H7 (cell line): ENCODE data around the gene RAPGEF4. TPM values are rescaled to one million over a fixed set of nuclear protein-coding genes. Genes with fewer than 3 reads are reported as not detected.

Experiments
- DNase-seq: peaks from one replicate; pipeline ENCODE4 v3.0.0; 2012
- H3K27me3 ChIP-seq: 2 replicates; pipeline ENCODE4 v1.6.0; 2011; ENCODE audit warnings: mild to moderate bottlenecking, low read length; ENCODE audit not compliant: control insufficient read depth, insufficient read depth
- H3K36me3 ChIP-seq: replicated peaks from 2 replicates; pipeline ENCODE4 v1.5.1; 2011; ENCODE audit warnings: low read length; ENCODE audit not compliant: control insufficient read depth, insufficient read depth
- H3K4me3 ChIP-seq: 2 replicates; pipeline ENCODE4 v1.5.1; 2011; ENCODE audit warnings: low read depth, mild to moderate bottlenecking, control low read depth, low read length, moderate library complexity; ENCODE audit not compliant: insufficient read depth
- total RNA-seq: library from RNA; depleted of rRNA; stranded (reverse); fragments of >200 nt; shearing (Covaris generic); gene quantifications from 2 replicates; pipeline ENCODE4 v1.2.3, GENCODE V29; 2014

The RAPGEF4 gene
- total RNA-seq, 1 experiment from 2014 or later: 0.69 TPM

- no peak for DNase-seq
- Histone ChIP-seq H3K4me3 (no peak overlapping the region), H3K36me3 (no peaks in the 10 kb centered on the region), H3K27me3 (no peaks in the 10 kb centered on the region)
These were observed 266.3 kb downstream of the RAPGEF4 start for GRCh38 chr2:173001664-173002604.

- H3K36me3 ChIP-seq: no peaks in the 10 kb centered on the region
- H3K27me3 ChIP-seq: no peaks in the 10 kb centered on the region
- no peak for DNase-seq
- no peak overlapping the region for H3K4me3 ChIP-seq
These were observed 267.3 kb downstream of the RAPGEF4 start for GRCh38 chr2:173002751-173003541.

GRCh38 chr2:173008786-173009185, 273.1 kb downstream of the RAPGEF4 start:
- Histone ChIP-seq H3K4me3 (no peak overlapping the region), H3K27me3 (no peaks in the 10 kb centered on the region), H3K36me3 (no peaks in the 10 kb centered on the region)
- no peak for DNase-seq

- DNase-seq: no peak
- H3K36me3 ChIP-seq: no peaks in the 10 kb centered on the region
- H3K27me3 ChIP-seq: no peaks in the 10 kb centered on the region
- no peak overlapping the region for H3K4me3 ChIP-seq
These were observed 274.6 kb downstream of the RAPGEF4 start for GRCh38 chr2:173010233-173010632.

GRCh38 chr2:173016451-173016850, 280.8 kb downstream of the RAPGEF4 start:
- Histone ChIP-seq H3K27me3 (no peaks in the 10 kb centered on the region), H3K36me3 (no peaks in the 10 kb centered on the region), H3K4me3 (no peak overlapping the region)
- DNase-seq: no peak

- no peak for DNase-seq
- Histone ChIP-seq H3K27me3 (no peaks in the 10 kb centered on the region), H3K4me3 (no peak overlapping the region), H3K36me3 (no peaks in the 10 kb centered on the region)
These were observed 282.2 kb downstream of the RAPGEF4 start for GRCh38 chr2:173017646-173018420.

GRCh38 chr2:173019755-173020154, 284.1 kb downstream of the RAPGEF4 start:
- H3K27me3 ChIP-seq: no peaks in the 10 kb centered on the region
- no peak for DNase-seq
- H3K4me3 ChIP-seq: no peak overlapping the region
- no peaks in the 10 kb centered on the region for H3K36me3 ChIP-seq

- Histone ChIP-seq H3K4me3 (no peak overlapping the region), H3K27me3 (no peaks in the 10 kb centered on the region), H3K36me3 (no peaks in the 10 kb centered on the region)
- DNase-seq: peak; percentile 42
These were observed 286.3 kb downstream of the RAPGEF4 start for GRCh38 chr2:173021939-173022371.

- Histone ChIP-seq H3K27me3 (no peaks in the 10 kb centered on the region), H3K36me3 (no peaks in the 10 kb centered on the region), H3K4me3 (no peak overlapping the region)
- no peak for DNase-seq
These were observed 288.1 kb downstream of the RAPGEF4 start for GRCh38 chr2:173023718-173024117.

GRCh38 chr2:173026479-173026878, 290.8 kb downstream of the RAPGEF4 start:
- H3K27me3 ChIP-seq: no peaks in the 10 kb centered on the region
- H3K4me3 ChIP-seq: no peak overlapping the region
- DNase-seq: no peak
- H3K36me3 ChIP-seq: no peaks in the 10 kb centered on the region

GRCh38 chr2:173027181-173028128, 291.8 kb downstream of the RAPGEF4 start:
- Histone ChIP-seq H3K4me3 (no peak overlapping the region), H3K27me3 (no peaks in the 10 kb centered on the region), H3K36me3 (no peaks in the 10 kb centered on the region)
- peak; percentile 73 for DNase-seq

- H3K27me3 ChIP-seq: no peaks in the 10 kb centered on the region
- no peak overlapping the region for H3K4me3 ChIP-seq
- no peak for DNase-seq
- H3K36me3 ChIP-seq: no peaks in the 10 kb centered on the region
These were observed 292.5 kb downstream of the RAPGEF4 start for GRCh38 chr2:173028141-173028540.

GRCh38 chr2:173028671-173029070, 293.0 kb downstream of the RAPGEF4 start:
- no peak overlapping the region for H3K4me3 ChIP-seq
- no peaks in the 10 kb centered on the region for H3K27me3 ChIP-seq
- no peaks in the 10 kb centered on the region for H3K36me3 ChIP-seq
- DNase-seq: no peak
